ENCODE measurements around the gene NRP2.

DNA sequence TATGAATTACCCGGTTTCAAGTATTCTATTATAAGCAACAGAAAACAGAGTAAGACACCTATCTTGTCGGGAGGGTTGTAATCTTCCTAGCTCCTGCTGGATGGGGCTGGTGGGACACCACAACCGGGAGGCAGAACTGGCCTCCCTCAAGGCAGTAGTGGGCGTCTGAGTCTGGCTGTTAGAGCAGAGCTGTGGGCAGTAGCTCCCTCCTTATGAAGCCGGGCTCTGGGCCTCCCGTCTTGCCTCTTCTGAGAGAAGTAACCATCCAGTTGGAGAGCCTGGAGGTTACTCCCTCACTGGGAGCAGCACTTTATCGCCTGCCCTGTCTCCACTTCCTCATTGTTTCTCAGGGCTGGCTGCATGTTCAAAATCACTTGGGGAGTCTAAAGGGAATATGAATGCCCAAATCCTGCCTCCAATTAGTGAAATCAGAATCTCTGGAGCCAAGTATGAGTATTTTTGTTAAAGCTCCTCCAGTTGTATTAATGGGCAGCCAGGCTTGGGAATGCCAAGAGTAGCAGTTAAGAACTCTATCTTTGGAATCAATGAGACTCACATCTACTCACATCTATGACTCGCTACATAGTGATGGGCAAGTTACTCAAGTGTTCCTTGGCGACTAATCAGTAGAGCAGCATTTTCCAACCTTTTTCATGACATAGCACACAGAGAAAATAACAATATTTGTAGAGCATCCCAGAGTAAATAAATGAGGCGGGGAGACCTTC lies 27.3 kb upstream of the NRP2 start:
- TF ChIP-seq CTCF (IDR thresholded peaks at IDR 0.05) (no peak), POLR2A (IDR thresholded peaks at IDR 0.05) (no peak)

All from Peyer's patch (tissue), 4 donors.